ENCODE data around the gene HOMEZ. TPM values are rescaled to one million over a fixed set of nuclear protein-coding genes. Genes with fewer than 3 reads are reported as not detected.
"Not testable (repeated sequence)": the region's sequence is repeated elsewhere in the genome, so short reads cannot be mapped to it uniquely, and the experiment has no call there.

Gene HOMEZ
- polyA plus RNA-seq, 2 donors: 8.0 to 16.1 TPM

DNA sequence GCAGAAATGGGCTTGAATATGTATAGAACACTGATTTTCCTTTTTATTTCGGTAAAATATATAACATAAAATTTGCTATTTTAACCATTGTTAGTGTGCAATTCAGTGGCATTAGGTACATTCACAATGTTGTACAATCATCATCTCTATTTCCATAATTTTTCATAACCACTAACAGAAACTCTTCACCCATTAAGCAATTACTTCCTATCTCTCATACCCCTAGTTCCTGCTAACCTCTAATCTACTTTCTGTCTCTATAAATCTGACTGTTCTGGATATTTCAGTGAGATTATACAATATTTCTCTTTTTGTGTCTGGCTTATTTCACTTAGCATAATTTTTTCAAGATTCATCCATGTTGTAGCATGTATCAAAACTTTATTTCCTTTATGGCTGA lies 57.1 kb downstream of the HOMEZ start:
- Histone ChIP-seq H3K36me3 (ENCODE audit: control insufficient read depth in 2 of 2, insufficient read depth in 2 of 2, low read length in 1 of 2) (no peaks in the 10 kb centered on the region), H3K4me1 (ENCODE audit: control insufficient read depth in 2 of 2, insufficient read depth in 2 of 2, low read length in 1 of 2) (no peaks in the 10 kb centered on the region), H3K27me3 (ENCODE audit: control insufficient read depth in 1 of 2, insufficient read depth in 2 of 2, low read length in 2 of 2) (no peaks in the 10 kb centered on the region), H3K4me3 (ENCODE audit: low read depth in 1 of 2, low read length in 2 of 2) (no peak overlapping the region), H3K9me3 (ENCODE audit: control insufficient read depth in 2 of 2, insufficient read depth in 1 of 2, low read depth in 1 of 2, low read length in 1 of 2) (no peaks in the 10 kb centered on the region), H3K27ac (ENCODE audit: low read depth in 2 of 2, low read length in 1 of 2) (no peak overlapping the region)
- 91 to 93% methylated on average over 1 of the region's 1 CpG for WGBS, 2 donors

DNA sequence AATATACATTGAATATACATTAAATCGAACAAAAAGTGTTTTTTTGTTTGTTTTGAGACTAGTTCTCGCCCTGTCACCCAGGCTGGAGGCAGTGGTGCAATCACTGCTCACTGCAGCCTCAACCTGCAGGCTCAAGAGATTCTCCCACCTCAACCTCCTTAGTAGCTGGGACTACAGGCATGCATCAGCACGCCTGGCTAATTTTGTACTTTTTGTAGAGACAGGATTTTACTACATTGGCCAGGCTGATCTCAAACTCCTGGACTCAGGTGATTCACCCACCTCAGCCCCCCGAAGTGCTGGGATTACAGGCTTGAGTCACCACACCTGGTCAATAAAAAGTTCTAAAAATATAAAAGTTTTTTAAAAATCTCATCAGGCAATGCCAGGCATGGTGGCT lies 58.4 kb downstream of the HOMEZ start:
- WGBS, 2 donors: 46 to 68% methylated on average over 4 of the region's 4 CpGs
- no peaks in the 10 kb centered on the region for H3K27me3 ChIP-seq (ENCODE audit: control insufficient read depth in 1 of 2, insufficient read depth in 2 of 2, low read length in 2 of 2)
- H3K9me3 ChIP-seq (ENCODE audit: control insufficient read depth in 2 of 2, insufficient read depth in 1 of 2, low read depth in 1 of 2, low read length in 1 of 2): no peaks in the 10 kb centered on the region

DNA sequence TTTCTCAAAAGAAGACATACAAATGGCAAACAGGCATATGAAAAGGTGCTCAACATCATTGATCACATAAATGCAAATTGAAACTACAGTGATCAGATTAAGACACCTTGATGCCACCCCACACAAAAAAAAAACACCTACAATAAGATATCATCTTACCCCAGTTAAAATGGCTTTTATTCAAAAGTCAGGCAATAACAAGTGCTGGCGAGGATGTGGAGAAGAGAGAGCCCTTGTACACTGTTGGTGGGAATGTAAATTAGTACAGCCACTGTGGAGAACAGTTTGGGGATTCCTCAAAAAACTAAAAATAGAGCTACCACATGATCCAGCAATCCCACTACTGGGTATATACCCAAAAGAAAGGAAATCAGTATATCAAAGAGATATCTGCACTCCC lies 61.0 kb downstream of the HOMEZ start:
- H3K4me3 ChIP-seq (ENCODE audit: low read depth in 1 of 2, low read length in 2 of 2); H3K9me3 ChIP-seq (ENCODE audit: control insufficient read depth in 2 of 2, insufficient read depth in 1 of 2, low read depth in 1 of 2, low read length in 1 of 2); H3K27ac ChIP-seq (ENCODE audit: low read depth in 2 of 2, low read length in 1 of 2); H3K36me3 ChIP-seq (ENCODE audit: control insufficient read depth in 2 of 2, insufficient read depth in 2 of 2, low read length in 1 of 2); H3K27me3 ChIP-seq (ENCODE audit: control insufficient read depth in 1 of 2, insufficient read depth in 2 of 2, low read length in 2 of 2); H3K4me1 ChIP-seq (ENCODE audit: control insufficient read depth in 2 of 2, insufficient read depth in 2 of 2, low read length in 1 of 2): not testable (repeated sequence)
- 77 to 85% methylated on average over 1 of the region's 1 CpG for WGBS, 2 donors

More for the DNA sequence above, 58.4 kb downstream of the HOMEZ start:
- Histone ChIP-seq H3K4me3 (ENCODE audit: low read depth in 1 of 2, low read length in 2 of 2) (no peak overlapping the region), H3K4me1 (ENCODE audit: control insufficient read depth in 2 of 2, insufficient read depth in 2 of 2, low read length in 1 of 2) (no peaks in the 10 kb centered on the region), H3K36me3 (ENCODE audit: control insufficient read depth in 2 of 2, insufficient read depth in 2 of 2, low read length in 1 of 2) (no peaks in the 10 kb centered on the region), H3K27ac (ENCODE audit: low read depth in 2 of 2, low read length in 1 of 2) (no peak overlapping the region)

Other genes starting within 250 kb of the HOMEZ start
- gene PSMB11, start 243.9 kb downstream of the HOMEZ start, polyA plus RNA-seq: not detected
- gene CDH24, start 228.6 kb downstream of the HOMEZ start, polyA plus RNA-seq: 1 to 10 TPM; 4.2 to 7.4 TPM
- 100 to 1,000 TPM in 1 of 2 donors, 10 to 100 TPM in 1; 70.5 to 136 TPM for gene ACIN1, start 191.0 kb downstream of the HOMEZ start, polyA plus RNA-seq
- 10 to 100 TPM; 14.9 to 38.4 TPM for gene C14orf119, start 190.6 kb downstream of the HOMEZ start, polyA plus RNA-seq
- gene CIROP, start 181.1 kb downstream of the HOMEZ start, polyA plus RNA-seq: under 1 TPM in 1 of 2 donors, not detected in 1; 0.01 TPM
- under 1 TPM in 1 of 2 donors, not detected in 1; 0.02 TPM for gene CEBPE, start 166.9 kb downstream of the HOMEZ start, polyA plus RNA-seq
- gene SLC7A8, start 102.5 kb downstream of the HOMEZ start, polyA plus RNA-seq: 10 to 100 TPM; 27.5 to 33.4 TPM
- gene RNF212B, start 48.2 kb downstream of the HOMEZ start, polyA plus RNA-seq: not detected
- 10 to 100 TPM in 1 of 2 donors, 1 to 10 TPM in 1; 5.2 to 12.7 TPM for gene PPP1R3E, start 16.7 kb upstream of the HOMEZ start, polyA plus RNA-seq
- 10 to 100 TPM; 28.0 to 35.0 TPM for gene BCL2L2, start 20.7 kb upstream of the HOMEZ start, polyA plus RNA-seq
- gene PABPN1, start 35.3 kb upstream of the HOMEZ start, polyA plus RNA-seq: 100 to 1,000 TPM; 105 to 154 TPM
- gene SLC22A17, start 66.8 kb upstream of the HOMEZ start, polyA plus RNA-seq: 1 to 10 TPM; 4.7 to 8.3 TPM
- gene EFS, start 79.0 kb upstream of the HOMEZ start, polyA plus RNA-seq: 10 to 100 TPM; 23.1 to 35.9 TPM
- gene IL25, start 86.7 kb upstream of the HOMEZ start, polyA plus RNA-seq: not detected
- under 1 TPM in 1 of 2 donors, not detected in 1; 0.21 TPM for gene CMTM5, start 90.9 kb upstream of the HOMEZ start, polyA plus RNA-seq
- gene MYH6, start 122.1 kb upstream of the HOMEZ start, polyA plus RNA-seq: under 1 TPM; 0.20 to 0.63 TPM
- under 1 TPM; 0.08 to 0.12 TPM for gene MYH7, start 149.5 kb upstream of the HOMEZ start, polyA plus RNA-seq
- gene NGDN, start 183.6 kb upstream of the HOMEZ start, polyA plus RNA-seq: 10 to 100 TPM; 20.7 to 38.3 TPM